Measurements from ENCODE around the gene FGFRL1. TPM values are rescaled to one million over a fixed set of nuclear protein-coding genes. Genes with fewer than 3 reads are reported as not detected.

FGFRL1 gene
- polyA plus RNA-seq, 1 donor from 2014 or later, result 0.97 TPM

DNA sequence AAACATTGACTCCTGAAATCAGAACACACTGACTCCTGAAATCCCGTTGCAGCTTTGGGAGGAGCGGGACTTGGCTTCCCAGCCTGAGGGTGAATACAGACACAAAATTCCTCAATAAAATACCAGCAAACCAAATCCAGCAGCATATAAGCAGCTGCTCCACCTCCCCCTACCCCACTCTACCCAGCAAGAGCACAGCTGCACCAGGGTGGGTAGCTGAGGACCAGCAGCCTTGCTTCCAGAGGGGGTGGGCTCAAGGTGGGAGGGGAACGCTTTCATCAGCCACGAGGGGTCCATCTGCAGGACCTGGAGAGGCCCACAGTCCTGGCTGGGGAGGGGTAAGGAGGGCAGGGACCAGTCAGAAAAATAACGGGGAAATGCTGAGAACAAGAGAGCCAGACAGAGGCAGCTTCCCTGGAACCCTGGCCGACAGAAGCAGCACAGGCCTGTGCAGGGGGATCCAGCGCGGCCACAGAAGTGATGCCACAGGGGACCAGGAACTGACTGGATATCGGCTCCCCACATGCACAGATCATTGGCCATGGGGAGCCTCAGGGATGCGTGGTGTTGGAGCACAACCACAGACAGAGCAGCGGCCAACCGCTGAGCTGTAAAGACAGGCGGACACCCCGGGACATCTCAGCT is 49.8 kb downstream of the FGFRL1 start:
- no peaks in the 10 kb centered on the region for H3K27me3 ChIP-seq (ENCODE audit: insufficient read depth, low read depth, low read length)
- no peaks in the 10 kb centered on the region for H4K20me1 ChIP-seq (ENCODE audit: insufficient read depth)

DNA sequence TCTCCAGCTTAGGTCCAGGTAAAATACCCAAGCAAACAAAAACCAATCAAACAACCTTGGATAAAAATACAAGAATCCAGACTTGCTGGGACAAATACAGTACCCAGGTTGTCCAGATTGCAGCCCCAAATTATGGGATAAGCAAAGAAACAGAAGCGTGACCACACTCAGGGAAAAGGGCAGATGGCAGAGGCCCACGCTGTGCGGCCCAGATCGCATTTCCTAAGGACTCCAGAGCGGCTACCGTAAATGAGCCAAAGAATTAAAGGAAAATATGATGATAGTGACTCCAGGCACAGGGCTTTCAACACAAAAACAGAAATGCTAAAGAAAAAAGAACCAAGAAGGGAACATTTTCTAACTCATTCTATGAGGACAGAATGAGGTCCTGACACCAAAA is 50.3 kb downstream of the FGFRL1 start:
- Histone ChIP-seq H3K27me3 (ENCODE audit: insufficient read depth, low read depth, low read length) (no peaks in the 10 kb centered on the region), H3F3A (ENCODE audit: insufficient read depth, low read length, poor library complexity, severe bottlenecking) (no peaks in the 10 kb centered on the region), H3K9me2 (ENCODE audit: insufficient read depth, low read length) (no peaks in the 10 kb centered on the region), H2AFZ (ENCODE audit: low read depth, low read length) (no peak overlapping the region), H3K9me3 (ENCODE audit: low read length) (no peaks in the 10 kb centered on the region), H3K4me3 (ENCODE audit: low read length) (no peak overlapping the region), H3K27ac (ENCODE audit: low read length) (no peak overlapping the region), H3K36me3 (ENCODE audit: insufficient read depth, low read length) (no peaks in the 10 kb centered on the region), H3K79me2 (replicated peaks; ENCODE audit: insufficient read depth, low read length) (no peaks in the 10 kb centered on the region), H3K9ac (ENCODE audit: low read length) (no peak overlapping the region), H3K4me2 (ENCODE audit: low read length) (no peak overlapping the region), H4K20me1 (ENCODE audit: insufficient read depth) (no peaks in the 10 kb centered on the region)
- TF ChIP-seq POLR2AphosphoS5 (IDR thresholded peaks at IDR 0.05), result no peak
- TF ChIP-seq REST (IDR thresholded peaks at IDR 0.05; ENCODE audit: borderline replicate concordance), result no peak
- TF ChIP-seq EZH2 (IDR thresholded peaks at IDR 0.05; ENCODE audit: borderline replicate concordance, insufficient read depth, low read length, poor library complexity, severe bottlenecking), result no peak

More for the DNA sequence above, 49.8 kb downstream of the FGFRL1 start:
- Histone ChIP-seq H3F3A (ENCODE audit: insufficient read depth, low read length, poor library complexity, severe bottlenecking) (no peaks in the 10 kb centered on the region), H3K27ac (ENCODE audit: low read length) (no peak overlapping the region), H3K79me2 (replicated peaks; ENCODE audit: insufficient read depth, low read length) (no peaks in the 10 kb centered on the region), H3K9me2 (ENCODE audit: insufficient read depth, low read length) (no peaks in the 10 kb centered on the region), H3K9me3 (ENCODE audit: low read length) (no peaks in the 10 kb centered on the region), H3K4me2 (ENCODE audit: low read length) (no peak overlapping the region), H2AFZ (ENCODE audit: low read depth, low read length) (no peak overlapping the region), H3K9ac (ENCODE audit: low read length) (no peak overlapping the region), H3K36me3 (ENCODE audit: insufficient read depth, low read length) (no peaks in the 10 kb centered on the region), H3K4me3 (ENCODE audit: low read length) (no peak overlapping the region)
- TF ChIP-seq MXI1 (conservative IDR thresholded peaks at IDR 0.05; ENCODE audit: poor library complexity, severe bottlenecking) (no peak), EP300 (conservative IDR thresholded peaks at IDR 0.05; ENCODE audit: poor library complexity, severe bottlenecking) (no peak)

DNA sequence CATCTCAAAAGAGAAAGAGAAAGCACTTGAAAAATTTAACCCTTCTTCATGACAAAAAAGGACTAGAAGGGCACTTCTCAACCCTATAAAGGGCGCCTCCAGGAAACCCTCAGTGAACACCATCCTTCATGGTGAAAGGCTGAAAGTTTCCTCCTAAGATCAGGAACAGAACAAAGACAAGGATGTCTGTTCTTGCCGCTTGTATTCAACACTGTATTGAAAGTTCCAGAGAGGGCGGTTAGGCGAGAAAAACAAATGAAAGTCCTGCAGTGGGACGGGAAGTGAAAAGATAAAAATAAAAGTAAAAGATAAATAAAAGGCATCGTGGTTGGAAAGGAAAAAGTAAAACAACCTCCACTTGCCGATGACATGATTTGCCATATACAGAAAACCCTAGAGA is 51.0 kb downstream of the FGFRL1 start:
- Histone ChIP-seq H3K27ac (ENCODE audit: low read length) (no peak overlapping the region), H3K9ac (ENCODE audit: low read length) (no peak overlapping the region), H3F3A (ENCODE audit: insufficient read depth, low read length, poor library complexity, severe bottlenecking) (no peaks in the 10 kb centered on the region), H4K20me1 (ENCODE audit: insufficient read depth) (no peaks in the 10 kb centered on the region), H2AFZ (ENCODE audit: low read depth, low read length) (no peak overlapping the region), H3K79me2 (replicated peaks; ENCODE audit: insufficient read depth, low read length) (no peaks in the 10 kb centered on the region), H3K4me2 (ENCODE audit: low read length) (no peak overlapping the region), H3K36me3 (ENCODE audit: insufficient read depth, low read length) (no peaks in the 10 kb centered on the region), H3K4me3 (ENCODE audit: low read length) (no peak overlapping the region), H3K9me2 (ENCODE audit: insufficient read depth, low read length) (no peaks in the 10 kb centered on the region), H3K9me3 (ENCODE audit: low read length) (no peaks in the 10 kb centered on the region), H3K27me3 (ENCODE audit: insufficient read depth, low read depth, low read length) (no peaks in the 10 kb centered on the region)
- no peak for TF ChIP-seq TAF1 (IDR thresholded peaks at IDR 0.05; ENCODE audit: low read depth)
- no peak for TF ChIP-seq CTCF (IDR thresholded peaks at IDR 0.05; ENCODE audit: poor library complexity, severe bottlenecking)
- no peak for TF ChIP-seq MXI1 (conservative IDR thresholded peaks at IDR 0.05; ENCODE audit: poor library complexity, severe bottlenecking)
- TF ChIP-seq POLR2AphosphoS5 (IDR thresholded peaks at IDR 0.05), result no peak
- no peak for TF ChIP-seq EP300 (conservative IDR thresholded peaks at IDR 0.05; ENCODE audit: poor library complexity, severe bottlenecking)
- TF ChIP-seq REST (IDR thresholded peaks at IDR 0.05; ENCODE audit: borderline replicate concordance), result no peak
- no peak for TF ChIP-seq RAD21 (conservative IDR thresholded peaks at IDR 0.05)
- TF ChIP-seq SMC3 (conservative IDR thresholded peaks at IDR 0.05; ENCODE audit: poor library complexity), result no peak
- no peak for TF ChIP-seq EZH2 (IDR thresholded peaks at IDR 0.05; ENCODE audit: borderline replicate concordance, insufficient read depth, low read length, poor library complexity, severe bottlenecking)

Measured in neural cell (in vitro differentiated cells).